Transverse colon (tissue), 4 donors: Measurements from ENCODE around the gene RAB40B.

Experiments
- POLR2A ChIP-seq: fragments of 450-650 bp; IDR thresholded peaks from one replicate; pipeline ENCODE4 v1.6.1; 2016; ENCODE audit warnings: antibody characterized with exemption, mild to moderate bottlenecking, moderate library complexity
- POLR2AphosphoS5 ChIP-seq, 3 donors: sonication (generic); formaldehyde crosslinking; IDR thresholded peaks; one replicate each; pipeline ENCODE4 v1.6.1; 2016; ENCODE audit warnings: antibody characterized with exemption in 3 of 3
- TF ChIP-seq, protein P1 (sequence below), 5 experiments: fragments of 200-600 bp in 3 of 5; fragments of 450-650 bp in 2 of 5; sonication (generic) in 3 of 5; IDR thresholded peaks; 1 replicate in 2 of 5; 2 replicates in 3 of 5; pipeline ENCODE4 v1.5.1; 2016 to 2017; ENCODE audit warnings: antibody characterized with exemption in 5 of 5, inconsistent platforms in 3 of 5, mild to moderate bottlenecking in 2 of 5, moderate library complexity in 1 of 5

DNA sequence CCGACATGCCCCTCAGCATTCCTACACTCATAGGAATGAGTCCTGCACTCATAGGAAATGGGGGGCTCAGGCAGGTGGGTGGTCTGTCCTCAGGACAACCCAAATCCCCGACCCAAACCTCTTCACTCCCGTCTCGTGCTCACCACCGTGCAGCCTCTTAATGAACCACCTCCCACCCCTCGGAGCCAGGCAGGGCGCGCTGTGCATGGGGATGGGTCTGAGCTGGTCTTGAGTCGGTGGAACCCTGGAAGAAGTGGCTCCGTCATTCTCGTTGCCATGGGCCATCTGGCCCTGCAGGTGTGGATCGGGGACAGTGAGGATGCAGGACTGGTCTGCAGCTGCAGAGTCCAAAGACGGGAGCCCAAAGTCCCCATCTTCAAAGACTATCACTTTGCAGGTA lies 6.4 kb upstream of the RAB40B start:
- TF ChIP-seq POLR2A (no peak), POLR2AphosphoS5 (IDR thresholded peaks at IDR 0.05) (no peak)
- TF ChIP-seq, protein P1, sequence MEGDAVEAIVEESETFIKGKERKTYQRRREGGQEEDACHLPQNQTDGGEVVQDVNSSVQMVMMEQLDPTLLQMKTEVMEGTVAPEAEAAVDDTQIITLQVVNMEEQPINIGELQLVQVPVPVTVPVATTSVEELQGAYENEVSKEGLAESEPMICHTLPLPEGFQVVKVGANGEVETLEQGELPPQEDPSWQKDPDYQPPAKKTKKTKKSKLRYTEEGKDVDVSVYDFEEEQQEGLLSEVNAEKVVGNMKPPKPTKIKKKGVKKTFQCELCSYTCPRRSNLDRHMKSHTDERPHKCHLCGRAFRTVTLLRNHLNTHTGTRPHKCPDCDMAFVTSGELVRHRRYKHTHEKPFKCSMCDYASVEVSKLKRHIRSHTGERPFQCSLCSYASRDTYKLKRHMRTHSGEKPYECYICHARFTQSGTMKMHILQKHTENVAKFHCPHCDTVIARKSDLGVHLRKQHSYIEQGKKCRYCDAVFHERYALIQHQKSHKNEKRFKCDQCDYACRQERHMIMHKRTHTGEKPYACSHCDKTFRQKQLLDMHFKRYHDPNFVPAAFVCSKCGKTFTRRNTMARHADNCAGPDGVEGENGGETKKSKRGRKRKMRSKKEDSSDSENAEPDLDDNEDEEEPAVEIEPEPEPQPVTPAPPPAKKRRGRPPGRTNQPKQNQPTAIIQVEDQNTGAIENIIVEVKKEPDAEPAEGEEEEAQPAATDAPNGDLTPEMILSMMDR (IDR thresholded peaks at IDR 0.05): no peak
